Suppressor macrophage (primary cell): ENCODE results near the gene TXNL4A.

Source experiments
- DNase-seq, 4 experiments: peaks; one replicate each; pipeline ENCODE4 v3.0.0-alpha.2; 2020 to 2022

Gene TXNL4A

GRCh38 chr18:79934311-79935097, 53.9 kb downstream of the TXNL4A start:
- peak in 2 of 4 experiments; percentile 33 to 45 for DNase-seq

DNA sequence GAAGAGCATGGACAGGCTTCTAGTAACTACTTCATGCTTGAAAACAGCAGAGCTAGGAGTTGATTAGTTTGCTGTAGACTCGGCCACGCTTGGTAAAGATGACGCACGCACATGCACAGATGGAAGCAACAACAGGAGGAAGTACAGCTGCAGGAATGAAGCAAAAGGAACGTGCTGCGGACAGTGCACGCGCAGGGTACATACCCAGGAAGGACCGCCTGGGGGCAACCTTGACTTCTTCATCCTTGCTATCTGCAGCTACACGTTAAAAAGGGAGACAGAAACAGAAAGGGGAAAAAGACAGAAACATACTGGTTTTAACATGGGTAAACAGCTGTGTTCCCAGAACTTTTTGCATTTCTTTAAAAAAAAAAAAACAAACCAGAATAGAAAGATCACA, 54.6 kb downstream of the TXNL4A start:
- no peak for DNase-seq

DNA sequence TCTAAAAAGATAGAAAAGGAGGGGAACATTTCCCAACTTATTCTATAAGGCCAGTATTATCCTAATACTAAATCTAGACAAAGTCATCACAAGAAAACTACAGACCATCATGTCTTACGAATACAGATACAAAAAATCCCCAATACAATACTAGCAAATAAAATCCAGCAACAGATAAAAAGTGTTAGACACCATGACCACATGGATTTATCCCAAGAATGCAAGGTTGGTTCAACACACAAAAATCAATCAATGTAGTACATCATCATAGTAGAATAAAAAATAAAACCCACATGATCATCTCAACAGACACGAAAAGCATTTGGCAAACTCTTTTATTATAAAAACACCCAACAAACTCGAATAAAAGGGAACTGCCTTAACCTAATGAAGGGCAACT, 55.5 kb downstream of the TXNL4A start:
- no peak for DNase-seq

- no peak for DNase-seq
Observed at GRCh38 chr18:79931475-79931874, 56.9 kb downstream of the TXNL4A start.

DNA sequence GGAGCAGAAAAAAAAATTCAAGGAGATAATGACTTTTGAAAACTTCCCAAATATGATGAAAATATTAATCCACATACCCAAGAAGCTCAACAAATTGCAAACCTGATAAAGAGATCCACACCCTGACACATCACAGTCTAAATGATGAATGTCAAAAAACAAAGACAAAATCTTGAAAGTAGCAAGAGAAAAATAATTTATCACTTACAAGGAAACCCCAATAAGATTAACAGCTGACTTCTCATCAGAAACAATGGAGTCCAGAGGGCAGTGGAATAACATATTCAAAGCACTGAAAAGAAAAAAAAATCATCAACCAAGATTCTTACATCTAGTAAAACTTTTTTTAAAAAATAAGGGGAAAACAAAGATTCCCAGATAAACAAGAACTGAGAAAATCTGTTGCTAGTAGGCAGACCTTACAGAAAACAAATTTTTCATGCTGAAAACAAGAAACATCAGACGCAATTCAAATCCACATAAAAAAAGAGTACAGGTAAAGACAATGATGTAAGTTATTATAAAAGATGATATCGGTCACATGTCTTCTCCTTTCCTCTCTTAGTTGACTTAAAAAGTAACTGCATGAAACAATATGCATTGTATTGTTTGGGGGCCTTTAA, 58.2 kb downstream of the TXNL4A start:
- DNase-seq: peak in 2 of 4 experiments; percentile 23 to 26

GRCh38 chr18:79928563-79928960, 59.8 kb downstream of the TXNL4A start:
- no peak for DNase-seq

GRCh38 chr18:79927607-79928562, 60.5 kb downstream of the TXNL4A start:
- DNase-seq: no peak

GRCh38 chr18:79926715-79927606, 61.4 kb downstream of the TXNL4A start:
- DNase-seq: no peak

DNA sequence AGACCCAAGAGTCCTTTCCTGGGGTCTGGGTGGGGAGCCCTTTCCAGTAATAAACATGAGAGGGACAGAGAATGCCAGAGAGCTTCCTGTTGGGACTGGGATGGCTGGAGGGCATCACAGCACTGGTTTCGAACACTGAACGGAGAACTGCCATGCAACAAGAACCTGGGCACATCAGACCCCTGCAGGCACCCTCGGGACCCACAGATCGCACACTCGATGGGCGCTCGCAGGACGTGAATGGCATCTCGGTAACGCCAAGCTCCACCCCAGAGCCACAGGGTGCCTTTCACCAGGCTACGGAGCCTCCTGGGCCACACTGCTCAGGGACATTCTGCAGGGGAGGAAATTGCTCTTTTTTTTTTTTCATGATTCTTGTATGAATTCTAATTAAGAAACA, 62.1 kb downstream of the TXNL4A start:
- DNase-seq: no peak

DNA sequence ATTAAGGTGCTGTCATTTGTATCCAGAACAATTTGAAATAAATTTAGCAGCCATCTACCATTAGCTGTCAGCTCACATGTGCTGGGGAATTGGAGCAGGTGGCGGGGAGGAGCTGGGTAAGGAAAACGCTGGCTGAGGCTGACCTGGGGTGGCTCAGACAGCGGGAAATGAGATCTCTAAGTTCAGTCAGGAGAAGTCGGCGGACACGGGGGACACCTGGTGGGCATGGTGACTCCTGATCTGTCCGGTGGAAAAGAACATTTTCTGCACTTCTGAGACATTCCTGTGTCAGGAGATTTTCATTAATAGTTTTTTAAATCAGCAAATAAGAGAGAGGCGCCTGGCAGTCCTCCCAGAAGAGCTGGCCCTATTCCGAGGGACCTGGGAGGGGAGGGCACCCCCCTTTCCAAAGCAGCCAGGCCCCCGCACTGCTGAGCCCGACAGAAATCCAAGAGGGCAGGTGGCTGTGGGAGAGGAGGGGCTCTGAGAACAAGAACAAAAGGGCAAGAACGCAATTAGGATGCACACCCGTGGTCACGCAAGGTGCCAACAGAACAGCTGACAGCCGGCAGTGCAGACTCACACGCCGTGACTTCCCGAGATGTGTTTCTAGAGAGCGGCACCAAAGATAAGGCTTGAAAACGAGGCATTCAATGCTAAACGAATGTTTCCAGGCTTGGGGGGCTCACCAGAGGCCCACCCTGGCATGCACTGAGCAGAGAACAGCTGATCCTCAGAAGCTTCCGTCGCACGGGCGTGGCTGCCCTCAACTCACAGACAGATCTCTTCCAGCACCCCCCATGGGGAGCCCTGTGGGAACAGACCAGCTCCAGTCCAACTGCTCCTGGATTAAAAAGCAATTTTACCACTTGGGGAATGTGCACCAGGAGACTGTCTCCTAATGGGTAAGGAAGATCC, 63.3 kb downstream of the TXNL4A start:
- DNase-seq: no peak

DNA sequence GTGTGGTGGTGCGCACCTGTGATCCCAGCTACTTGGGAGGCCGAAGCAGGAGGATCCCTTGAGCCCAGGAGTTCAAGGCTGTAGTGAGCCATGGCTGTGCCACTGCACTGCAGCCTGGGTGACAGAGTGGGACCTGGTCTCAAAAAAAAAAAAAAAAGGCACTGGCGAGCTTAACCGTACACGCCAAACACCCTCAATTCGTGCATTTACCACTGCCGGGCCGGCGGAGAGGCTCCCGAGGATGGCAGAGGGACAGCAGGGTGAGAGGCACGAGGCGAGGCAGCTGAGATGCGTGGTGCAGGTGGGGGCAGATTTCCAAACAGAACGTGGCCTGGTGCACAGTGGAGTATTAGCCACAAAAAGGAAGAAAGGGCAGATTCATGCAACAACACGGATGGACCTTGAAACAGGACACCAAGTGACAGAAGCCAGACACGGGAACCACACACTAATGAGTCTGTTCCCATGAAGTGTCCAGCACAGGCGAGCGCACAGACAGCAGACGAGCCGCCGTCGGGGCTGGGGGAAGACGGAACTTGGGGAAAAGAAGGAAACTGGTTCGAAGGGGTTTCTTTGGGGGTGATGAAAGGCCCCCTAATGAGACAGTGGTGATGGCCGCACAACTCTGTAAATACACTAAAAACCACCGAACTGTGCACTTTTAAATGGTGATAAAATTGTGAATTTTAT, 64.3 kb downstream of the TXNL4A start:
- no peak for DNase-seq

- no peak for DNase-seq
Observed at GRCh38 chr18:79922971-79923411, 65.4 kb downstream of the TXNL4A start.

DNA sequence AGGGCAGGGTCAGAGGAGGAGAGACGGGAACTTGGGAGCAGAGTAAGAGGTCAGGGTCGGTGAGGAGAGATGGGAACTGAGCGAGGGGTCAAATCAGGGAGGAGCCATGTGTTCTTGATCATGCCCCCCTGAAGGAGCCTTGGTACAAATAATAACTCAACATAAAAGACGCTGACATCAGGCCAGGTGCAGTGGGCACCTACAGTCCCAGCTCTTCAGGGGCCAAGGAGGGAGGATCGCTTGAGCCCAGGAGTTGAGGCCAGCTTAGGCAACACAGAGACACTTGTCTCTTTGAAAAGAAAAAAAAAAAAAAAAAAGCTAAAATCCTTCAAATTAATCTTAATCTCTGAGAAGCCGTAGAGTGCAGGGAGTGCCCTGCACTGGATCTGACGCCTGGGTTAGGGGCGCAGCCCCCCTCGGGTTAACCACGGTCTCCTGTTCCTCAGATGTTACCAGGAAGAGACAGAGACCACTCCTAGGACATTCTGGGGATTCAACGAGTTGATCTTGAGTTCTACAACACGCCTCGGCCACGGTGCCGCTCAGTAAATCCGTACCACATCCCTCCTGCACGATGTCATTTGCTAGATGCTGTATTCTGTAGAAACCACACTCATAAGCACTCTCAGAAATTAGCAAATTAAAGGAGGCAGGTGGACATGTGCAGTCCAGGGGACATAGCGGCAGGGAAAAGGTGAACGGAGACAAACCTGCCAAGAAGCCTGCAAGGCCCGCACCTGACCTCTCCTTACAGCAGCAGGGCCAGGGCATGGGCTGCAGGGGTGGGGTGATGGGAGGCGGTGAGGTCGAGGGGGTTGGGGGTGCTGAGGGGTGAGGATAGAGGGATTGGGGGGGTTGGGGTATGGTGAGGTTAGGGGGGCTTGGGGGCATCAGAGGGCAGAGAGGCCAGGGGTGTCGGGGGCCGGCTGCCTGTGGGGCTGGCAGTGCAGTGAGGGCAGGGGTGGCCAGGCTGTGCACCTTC, 66.1 kb downstream of the TXNL4A start:
- no peak for DNase-seq
